NCI-H2196 (cell line): ENCODE measurements around the gene VEZF1.

Source experiments
- DNase-seq: peaks from one replicate; lab custom pipeline; 2025; ENCODE audit not compliant: unreplicated experiment; lab: John Stamatoyannopoulos, UW

VEZF1 gene, protein sequence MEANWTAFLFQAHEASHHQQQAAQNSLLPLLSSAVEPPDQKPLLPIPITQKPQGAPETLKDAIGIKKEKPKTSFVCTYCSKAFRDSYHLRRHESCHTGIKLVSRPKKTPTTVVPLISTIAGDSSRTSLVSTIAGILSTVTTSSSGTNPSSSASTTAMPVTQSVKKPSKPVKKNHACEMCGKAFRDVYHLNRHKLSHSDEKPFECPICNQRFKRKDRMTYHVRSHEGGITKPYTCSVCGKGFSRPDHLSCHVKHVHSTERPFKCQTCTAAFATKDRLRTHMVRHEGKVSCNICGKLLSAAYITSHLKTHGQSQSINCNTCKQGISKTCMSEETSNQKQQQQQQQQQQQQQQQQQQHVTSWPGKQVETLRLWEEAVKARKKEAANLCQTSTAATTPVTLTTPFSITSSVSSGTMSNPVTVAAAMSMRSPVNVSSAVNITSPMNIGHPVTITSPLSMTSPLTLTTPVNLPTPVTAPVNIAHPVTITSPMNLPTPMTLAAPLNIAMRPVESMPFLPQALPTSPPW

GRCh38 chr17:57987581-57988300 is at the start of gene VEZF1:
TSS of gene VEZF1 (minus strand) at chr17:57988254. CDS start at chr17:57988111, 143 bp downstream.
- DNase-seq: peak; percentile 83

DNA sequence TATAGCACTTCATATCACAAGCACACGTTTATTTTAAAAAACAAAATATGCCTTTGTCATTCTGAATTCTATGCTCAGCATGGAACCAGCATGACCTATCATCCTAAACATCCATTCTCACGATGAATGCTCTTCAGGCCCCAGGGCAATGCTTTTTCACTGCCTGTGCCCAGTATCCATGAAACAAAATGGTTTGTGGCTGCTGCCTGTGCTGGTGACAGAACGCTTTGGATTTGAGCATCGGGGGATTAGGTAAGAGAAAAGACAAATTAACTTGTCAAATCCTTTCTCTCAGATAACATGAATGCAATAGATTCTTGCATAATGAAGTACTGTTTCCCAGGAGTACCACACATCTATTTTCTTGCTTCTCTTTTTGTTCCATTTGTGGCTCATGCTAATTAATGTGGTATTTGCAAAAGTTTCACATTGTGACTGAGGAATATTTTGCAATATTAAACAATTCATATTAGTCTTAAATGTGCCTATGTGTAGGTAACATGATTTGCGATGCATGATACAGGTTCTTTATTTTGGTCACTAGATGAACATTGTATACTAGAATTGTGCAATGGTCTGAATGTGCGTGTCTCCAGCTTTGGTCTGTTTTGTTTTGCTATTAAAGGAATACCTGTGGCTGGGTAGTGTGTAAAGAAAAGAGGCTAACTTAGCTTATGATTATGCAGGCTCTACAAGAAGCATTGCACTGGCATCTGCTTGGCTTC is 44.8 kb upstream of the VEZF1 start:
- DNase-seq: no peak

DNA sequence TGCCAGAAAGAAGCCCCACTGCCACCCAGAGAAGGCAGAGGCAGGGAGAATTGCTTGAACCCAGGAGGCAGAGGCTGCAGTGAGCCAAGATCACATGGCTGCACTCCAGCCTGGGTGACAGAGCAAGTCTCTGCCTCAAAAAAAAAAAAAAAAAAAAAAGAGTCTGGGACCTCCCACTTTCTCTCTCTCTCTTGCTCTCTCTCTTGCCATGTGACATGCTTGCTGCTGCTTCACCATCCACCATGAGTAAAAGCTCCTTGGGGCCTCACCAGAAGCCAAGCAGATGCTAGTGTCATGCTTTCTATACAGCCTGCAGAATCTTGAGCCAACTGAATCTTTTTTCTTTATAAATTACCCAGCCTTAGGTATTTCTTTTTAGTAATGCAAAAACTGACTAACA is 40.5 kb upstream of the VEZF1 start:
- no peak for DNase-seq

DNA sequence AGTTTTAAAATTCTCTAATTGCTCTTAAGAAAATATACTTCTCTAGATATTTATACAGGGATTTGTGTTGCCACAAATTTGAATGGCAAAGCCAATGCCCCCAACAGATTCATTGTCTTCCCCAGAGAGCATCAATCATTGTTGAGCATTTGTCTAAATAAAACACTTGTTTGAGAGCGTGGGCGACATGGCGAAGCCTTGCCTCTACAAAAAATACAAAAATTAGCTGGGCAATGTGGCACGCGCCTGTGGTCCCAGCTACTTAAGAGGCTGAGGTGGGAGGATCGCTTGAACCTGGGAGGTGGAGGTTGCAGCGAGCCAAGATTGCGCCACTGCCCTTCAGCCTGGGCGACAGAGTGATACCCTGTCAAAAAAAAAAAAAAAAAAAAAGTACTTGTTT is 32.3 kb upstream of the VEZF1 start:
- DNase-seq: no peak

DNA sequence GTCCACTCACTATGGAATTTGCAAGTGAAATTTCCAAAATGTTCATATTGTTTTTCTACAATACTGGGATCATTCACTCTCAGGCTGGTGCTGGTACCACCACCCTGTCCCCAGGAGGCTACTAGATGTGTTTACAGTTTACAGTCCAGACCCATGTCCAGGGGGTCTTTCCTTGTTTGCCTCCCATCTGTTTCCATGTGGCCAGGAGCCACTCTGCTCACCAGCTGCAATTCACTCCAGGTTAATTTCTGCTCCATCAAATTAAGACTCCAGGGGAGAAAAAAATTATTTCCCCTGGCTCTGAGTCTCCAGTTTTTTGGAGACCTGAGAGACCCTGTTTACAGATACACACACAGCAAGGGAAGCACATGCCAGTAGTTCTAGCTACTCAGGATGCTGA is 31.5 kb upstream of the VEZF1 start:
- no peak for DNase-seq

- no peak for DNase-seq
Observed at GRCh38 chr17:58019039-58019438, 31.0 kb upstream of the VEZF1 start.

DNA sequence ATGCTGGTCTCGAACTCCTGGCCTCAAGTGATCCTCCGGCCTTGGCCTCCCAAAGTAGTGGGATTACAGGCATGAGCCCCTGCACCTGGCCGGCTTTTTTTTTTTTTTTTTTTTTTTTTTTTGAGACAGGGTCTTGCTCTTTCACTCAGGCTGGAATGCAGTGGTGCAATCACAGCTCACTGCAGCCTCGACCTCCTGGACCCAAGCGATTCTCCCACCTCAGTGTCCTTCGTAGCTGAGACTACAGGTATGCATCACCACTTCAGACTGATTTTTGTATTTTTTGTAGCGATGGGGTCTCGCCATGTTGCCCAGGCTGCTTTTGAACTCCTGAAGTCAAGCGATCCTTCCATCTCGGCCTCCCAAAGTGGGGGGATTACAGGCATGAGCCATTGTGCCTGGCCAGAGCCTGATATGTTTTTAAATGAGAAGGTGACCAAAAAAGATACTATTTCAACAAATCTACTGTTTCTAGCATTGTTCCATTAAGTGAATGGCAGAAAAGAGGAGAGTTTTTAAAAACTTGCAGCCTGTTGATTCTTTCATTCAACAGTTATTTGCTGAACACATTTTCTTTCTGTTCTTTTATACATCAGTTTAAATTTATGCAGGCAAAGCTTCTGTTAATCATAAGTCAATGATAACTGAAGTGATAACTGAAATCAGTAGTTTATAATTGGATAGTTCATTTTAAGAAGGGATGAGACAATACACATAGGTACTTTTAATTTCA is 22.2 kb upstream of the VEZF1 start:
- no peak for DNase-seq

DNA sequence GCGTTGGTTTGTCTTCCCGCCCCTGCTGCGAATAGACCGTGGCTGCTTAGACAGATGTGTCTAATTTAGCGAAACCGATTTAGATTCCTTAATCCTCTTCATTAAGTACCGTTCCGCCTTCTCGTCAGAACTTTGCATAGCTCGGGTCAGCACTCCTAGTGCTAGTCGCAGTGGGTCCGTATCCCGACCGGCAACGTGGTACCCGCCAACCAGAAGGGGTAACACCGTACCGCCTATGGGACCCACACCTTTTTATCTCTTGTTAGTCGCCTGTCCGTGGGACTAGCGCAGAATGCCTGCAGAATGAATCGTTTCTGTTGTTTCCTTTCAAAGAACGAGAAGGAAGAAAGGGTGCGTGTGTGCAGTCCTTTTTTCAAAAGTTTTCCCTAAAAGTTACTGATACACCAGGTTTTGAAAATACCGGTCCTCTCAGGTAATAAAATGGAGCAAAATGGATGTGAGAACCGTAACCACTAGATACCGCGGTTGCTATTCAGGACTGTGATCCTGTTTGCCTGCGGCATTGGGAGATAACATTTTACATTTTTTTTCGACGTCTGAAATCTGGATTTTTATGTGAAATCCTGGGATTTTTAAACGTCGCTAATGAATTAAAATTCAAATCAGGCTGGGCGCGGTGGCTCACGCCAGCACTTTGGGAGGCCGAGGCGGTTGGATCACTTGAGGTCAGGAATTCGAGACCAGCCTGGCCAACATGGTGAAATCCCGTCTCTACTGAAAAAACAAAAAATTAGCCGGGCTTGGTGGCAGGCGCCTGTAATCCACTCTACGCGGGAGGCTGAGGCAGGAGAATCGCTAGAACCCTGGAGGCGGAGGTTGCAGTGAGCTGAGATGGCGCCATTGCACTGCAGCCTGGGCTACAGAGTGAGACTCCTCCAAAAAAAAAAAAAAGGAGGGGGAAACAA is 20.0 kb upstream of the VEZF1 start:
- no peak for DNase-seq

DNA sequence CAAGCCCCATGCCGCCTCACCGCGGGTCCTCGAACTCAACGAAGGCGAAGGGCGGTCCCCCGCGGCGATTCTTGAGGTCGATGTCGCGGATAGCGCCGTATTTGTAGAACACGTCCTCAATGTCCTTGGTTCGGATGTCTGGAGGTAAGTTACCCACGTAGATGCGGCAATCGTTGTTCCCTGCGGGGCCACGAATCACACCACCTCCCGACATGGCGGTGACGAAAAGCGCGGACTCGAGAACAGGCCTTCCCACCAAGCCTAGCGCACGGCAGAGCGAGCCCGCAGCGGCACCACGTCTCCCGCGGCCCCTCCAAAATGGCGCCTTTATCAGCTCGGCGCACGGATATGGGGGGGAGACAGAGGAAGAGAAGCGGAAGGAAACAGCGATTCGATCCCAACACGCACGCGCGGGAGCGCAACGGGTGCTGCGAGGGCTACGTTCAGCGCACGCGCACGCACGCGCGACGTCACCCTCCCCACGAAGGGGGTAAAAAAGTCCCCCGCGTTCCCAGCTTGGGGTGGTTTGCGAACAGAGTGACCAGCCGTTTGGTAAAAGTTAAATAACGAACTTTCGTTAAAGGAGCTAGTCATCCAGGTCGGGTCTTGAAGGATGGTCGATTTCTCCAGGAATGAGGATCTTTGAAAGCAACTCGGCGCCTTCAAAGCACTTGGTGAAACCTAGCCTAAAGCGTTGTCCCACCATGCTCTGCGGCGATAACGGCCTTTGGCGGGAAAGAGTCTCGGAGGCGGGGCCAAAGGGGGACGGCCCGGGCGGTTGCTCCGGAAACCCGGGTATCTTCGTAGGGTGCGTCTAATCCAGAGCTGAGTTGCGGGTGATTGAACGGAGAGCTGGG is 19.1 kb upstream of the VEZF1 start, which contains the start of gene SRSF1:
SRSF1 (minus strand) TSS at position 323 of the 857 bp plus-strand sequence; CDS start at position 214, 109 bp downstream.
- DNase-seq: peak; percentile 99

DNA sequence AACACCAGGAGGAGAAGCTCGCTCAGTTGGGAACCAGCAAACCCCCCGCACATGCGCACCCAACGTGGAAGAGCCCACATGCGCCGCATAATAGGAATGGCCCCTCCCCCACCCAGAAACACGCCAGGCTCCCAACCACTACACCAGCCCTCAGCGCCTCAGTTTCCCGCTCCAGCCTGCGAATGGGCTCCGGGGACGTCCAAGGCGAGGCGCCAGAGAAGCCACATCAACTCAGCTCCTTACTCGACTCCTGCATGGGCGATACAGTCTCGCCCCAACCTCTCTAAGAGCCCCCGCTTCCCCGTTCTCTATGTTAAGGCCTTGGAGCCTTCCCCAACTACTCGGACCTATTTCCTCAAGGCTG is 18.5 kb upstream of the VEZF1 start:
- peak; percentile 44 for DNase-seq

DNA sequence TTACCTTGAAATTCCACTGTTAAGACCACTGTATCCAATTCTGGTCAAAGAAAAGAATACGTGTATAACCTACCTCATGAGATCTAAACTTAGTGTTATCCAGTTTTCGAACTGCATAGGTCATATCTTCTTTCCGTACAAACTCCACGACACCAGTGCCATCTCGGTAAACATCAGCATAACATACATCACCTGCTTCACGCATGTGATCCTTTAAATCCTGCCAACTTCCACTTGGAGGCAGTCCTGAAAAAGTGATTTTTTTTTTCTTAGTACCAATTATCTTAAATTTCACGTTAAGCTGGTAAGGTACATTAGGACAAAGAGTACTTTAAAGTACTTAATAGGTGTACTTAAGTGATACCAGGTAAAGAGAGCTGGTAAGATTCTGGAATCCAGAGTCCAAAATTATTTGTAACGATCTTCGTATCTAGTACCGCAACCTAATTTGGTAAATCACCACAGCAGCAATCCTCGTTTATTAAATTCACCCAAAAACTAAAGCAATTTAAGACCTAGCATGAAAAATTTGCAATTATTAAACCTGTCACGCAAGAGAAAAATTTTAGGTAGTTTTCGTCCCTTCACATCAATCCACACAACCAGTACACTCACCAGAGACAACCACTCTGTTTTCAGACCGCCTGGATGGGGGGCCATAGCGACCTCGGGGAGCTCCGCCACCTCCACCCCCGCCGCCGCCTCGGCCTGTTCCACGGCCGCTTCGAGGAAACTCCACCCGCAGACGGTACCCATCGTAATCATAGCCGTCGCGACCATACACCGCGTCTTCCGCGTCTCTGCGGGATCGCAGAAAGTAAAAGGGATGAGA is 17.9 kb upstream of the VEZF1 start:
- DNase-seq: no peak

- no peak for DNase-seq
Observed at GRCh38 chr17:58005031-58005727, 17.1 kb upstream of the VEZF1 start.

- no peak for DNase-seq
Observed at GRCh38 chr17:58004060-58004459, 16.0 kb upstream of the VEZF1 start.

DNA sequence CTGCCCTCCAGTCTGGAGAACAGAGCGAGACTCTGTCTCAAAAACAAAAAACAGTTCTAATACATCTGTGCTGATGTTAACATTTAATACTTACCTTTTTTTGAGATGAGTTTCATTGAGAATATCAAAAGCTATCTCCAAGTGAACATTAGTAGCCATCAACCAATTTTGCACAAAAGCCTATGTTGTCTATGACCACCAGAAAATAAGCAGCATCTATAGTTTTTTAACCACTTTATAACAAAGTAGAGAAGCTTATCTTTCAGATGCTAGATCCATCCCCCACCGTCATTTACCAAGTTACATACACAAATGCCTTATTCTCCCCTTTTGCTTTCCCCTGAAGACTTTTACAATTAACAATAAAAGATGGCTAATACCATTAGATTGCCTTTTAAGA is 14.9 kb upstream of the VEZF1 start:
- DNase-seq: no peak

DNA sequence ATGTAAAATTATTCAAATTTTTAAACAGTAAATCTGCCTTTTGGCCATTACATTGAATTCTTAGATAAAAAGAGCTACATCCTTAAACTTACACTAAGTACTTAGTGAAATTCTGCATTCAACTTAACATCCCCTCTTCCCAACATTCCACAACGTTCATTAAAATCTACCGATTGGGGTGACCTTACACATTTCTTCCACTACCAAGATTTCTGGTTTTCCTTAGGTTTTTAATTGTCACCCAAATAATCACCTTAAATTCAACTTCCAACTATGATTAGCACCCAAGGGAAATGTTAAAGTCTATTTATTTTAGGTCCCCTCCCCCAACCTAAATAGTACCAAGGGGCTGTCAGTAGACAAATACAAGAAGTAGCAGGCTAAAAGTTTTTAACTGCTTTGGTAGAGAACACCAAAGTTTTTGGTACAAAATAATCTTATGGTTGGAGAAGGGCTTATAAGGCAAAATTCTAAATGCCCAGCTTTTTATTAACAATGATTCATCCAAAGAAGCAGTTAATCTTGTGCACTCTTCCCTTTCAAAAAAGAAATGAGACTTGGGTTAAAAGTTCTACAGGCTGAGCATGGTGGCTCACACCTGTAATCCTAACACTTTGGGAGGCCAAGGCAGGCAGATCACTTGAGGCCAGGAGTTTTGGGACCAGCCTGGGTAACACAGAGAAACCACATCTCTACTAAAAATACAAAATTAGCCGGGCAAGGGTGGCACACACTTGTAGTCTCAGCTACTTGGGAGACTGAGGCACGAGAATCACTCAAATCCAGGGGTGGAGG is 14.3 kb upstream of the VEZF1 start:
- DNase-seq: no peak

DNA sequence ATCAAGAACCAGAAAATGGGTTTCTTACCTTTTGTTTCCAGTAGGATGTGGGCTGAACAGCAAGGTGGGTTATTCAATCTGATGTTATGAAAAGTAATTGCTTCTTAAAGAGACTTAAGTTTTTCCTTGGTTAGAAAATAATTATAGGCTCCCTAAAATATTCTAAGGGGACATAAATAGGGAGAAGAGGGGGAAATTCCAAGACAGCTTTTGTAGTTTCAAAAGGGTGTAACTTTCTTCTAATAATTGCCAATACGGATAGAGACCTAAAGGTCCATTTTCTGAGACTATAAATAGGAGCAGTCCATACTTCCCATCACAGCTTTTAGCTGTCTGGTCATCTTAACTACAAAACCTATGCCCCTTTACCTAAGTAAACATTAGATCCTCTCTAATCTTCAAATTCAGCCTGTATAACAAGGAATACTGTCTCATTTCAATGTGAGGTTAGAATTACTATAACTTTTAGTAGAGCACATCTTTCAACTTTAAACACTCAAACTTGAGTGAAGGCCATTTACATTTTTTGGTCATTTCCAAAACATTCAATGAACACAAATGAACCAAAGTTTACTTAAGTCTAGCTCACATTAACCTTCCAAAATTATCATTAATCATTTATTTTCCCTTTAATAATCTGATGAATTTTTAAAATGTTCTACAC is 13.5 kb upstream of the VEZF1 start:
- no peak for DNase-seq
